Measurements from ENCODE around the gene CHD9NB. TPM values are rescaled to one million over a fixed set of nuclear protein-coding genes. Genes with fewer than 3 reads are reported as not detected.

Gene CHD9NB
- total and polyA plus RNA-seq, 9 of the 15 experiments (the other 6 are each of a cell fraction or from before 2014, with no cell fraction given): 0.06 to 0.10 (median 0.07) TPM; not detected in 6

DNA sequence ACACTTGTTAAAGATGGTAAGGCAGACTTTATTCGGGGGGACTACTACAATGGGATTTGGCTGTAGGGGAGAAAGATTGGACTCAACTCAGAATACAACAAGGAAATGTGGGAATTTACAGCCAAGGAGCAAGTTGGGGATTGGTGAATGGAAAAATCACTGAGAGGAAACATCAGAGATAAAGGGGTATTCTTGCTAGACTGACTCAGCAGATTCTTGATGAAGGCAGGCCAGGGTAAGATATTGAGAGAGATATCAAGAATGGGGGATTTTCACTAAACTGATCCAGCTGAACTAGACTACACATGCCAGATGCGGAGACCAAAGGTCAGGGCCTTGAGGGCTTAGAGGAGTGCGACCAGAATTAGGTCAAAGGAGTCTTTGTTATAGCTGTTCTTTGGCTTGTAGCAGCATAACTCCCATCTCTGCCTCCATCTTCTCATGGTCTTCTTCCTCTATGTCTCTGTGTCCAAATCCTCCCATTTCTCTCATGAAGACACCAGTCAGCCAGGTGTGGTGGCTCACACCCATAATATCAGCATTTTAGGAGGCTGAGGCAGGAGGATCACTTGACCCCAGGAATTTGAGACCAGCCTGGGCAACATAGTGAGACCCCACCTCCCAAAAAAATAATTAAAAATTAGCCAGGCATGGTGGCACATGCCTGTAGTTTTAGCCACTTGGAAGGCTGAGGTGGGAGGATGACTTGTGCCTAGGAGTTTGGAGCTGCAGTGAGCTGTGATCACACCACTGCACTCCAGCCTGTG lies 17.3 kb downstream of the CHD9NB start (continued):
- TF ChIP-seq GTF3C2 (IDR thresholded peaks at IDR 0.05; ENCODE audit: borderline replicate concordance, extremely low read depth, insufficient read length) (no peak), FOXP1 (CRISPR knock-in tag; IDR thresholded peaks at IDR 0.05) (no peak), C11orf30 (IDR thresholded peaks at IDR 0.05; ENCODE audit: low read depth) (peak; percentile 56; the same call in 1 of the 2 replicates), ZC3H8 (IDR thresholded peaks at IDR 0.05) (no peak), MAFG (tag; conservative IDR thresholded peaks at IDR 0.05) (peak; percentile 55), E2F3 (CRISPR knock-in tag; IDR thresholded peaks at IDR 0.05) (no peak), ZNF121 (CRISPR knock-in tag; conservative IDR thresholded peaks at IDR 0.05) (0 out of 2 replicates have a peak, but pooled peaks have one; percentile 28), SAP30 (IDR thresholded peaks at IDR 0.05; ENCODE audit: borderline replicate concordance, insufficient read depth, low read depth, low read length, poor library complexity, severe bottlenecking) (no peak), POU5F1 (IDR thresholded peaks at IDR 0.05; ENCODE audit: borderline replicate concordance, low read depth, low read length, partially characterized antibody) (no peak), CREB3 (tag; conservative IDR thresholded peaks at IDR 0.05; ENCODE audit: low read depth) (no peak), MTA3 (IDR thresholded peaks at IDR 0.05; ENCODE audit: borderline replicate concordance) (no peak), HMG20B (CRISPR knock-in tag; IDR thresholded peaks at IDR 0.05) (no peak), GATAD2A (IDR thresholded peaks at IDR 0.05) (no peak), ATF6 (CRISPR knock-in tag; IDR thresholded peaks at IDR 0.05) (no peak), ARHGAP35 (IDR thresholded peaks at IDR 0.05; ENCODE audit: partially characterized antibody) (no peak), IFI16 (CRISPR knock-in tag; IDR thresholded peaks at IDR 0.05) (no peak), NCOA6 (IDR thresholded peaks at IDR 0.05) (no peak), BMI1 (IDR thresholded peaks at IDR 0.05; ENCODE audit: low read length) (no peak)
- TF ChIP-seq, protein P1, sequence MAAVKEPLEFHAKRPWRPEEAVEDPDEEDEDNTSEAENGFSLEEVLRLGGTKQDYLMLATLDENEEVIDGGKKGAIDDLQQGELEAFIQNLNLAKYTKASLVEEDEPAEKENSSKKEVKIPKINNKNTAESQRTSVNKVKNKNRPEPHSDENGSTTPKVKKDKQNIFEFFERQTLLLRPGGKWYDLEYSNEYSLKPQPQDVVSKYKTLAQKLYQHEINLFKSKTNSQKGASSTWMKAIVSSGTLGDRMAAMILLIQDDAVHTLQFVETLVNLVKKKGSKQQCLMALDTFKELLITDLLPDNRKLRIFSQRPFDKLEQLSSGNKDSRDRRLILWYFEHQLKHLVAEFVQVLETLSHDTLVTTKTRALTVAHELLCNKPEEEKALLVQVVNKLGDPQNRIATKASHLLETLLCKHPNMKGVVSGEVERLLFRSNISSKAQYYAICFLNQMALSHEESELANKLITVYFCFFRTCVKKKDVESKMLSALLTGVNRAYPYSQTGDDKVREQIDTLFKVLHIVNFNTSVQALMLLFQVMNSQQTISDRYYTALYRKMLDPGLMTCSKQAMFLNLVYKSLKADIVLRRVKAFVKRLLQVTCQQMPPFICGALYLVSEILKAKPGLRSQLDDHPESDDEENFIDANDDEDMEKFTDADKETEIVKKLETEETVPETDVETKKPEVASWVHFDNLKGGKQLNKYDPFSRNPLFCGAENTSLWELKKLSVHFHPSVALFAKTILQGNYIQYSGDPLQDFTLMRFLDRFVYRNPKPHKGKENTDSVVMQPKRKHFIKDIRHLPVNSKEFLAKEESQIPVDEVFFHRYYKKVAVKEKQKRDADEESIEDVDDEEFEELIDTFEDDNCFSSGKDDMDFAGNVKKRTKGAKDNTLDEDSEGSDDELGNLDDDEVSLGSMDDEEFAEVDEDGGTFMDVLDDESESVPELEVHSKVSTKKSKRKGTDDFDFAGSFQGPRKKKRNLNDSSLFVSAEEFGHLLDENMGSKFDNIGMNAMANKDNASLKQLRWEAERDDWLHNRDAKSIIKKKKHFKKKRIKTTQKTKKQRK (IDR thresholded peaks at IDR 0.05; ENCODE audit: borderline replicate concordance, low read depth, low read length): no peak

All from K562 (cell line).